Loucy (cell line): ENCODE data around the gene GRID2.

ENCODE experiments used
- EZH2phosphoT487 ChIP-seq: fragments of 200-600 bp; IDR thresholded peaks from 2 replicates; pipeline ENCODE4 v1.6.1; 2018; ENCODE audit warnings: antibody characterized with exemption, mild to moderate bottlenecking, moderate library complexity, borderline replicate concordance
- TF ChIP-seq, protein P1 (sequence below): fragments of 200-600 bp; sonication (generic); conservative IDR thresholded peaks from 2 replicates; pipeline ENCODE4 v1.5.1; 2014; ENCODE audit warnings: mild to moderate bottlenecking, antibody characterized with exemption, low read length

DNA sequence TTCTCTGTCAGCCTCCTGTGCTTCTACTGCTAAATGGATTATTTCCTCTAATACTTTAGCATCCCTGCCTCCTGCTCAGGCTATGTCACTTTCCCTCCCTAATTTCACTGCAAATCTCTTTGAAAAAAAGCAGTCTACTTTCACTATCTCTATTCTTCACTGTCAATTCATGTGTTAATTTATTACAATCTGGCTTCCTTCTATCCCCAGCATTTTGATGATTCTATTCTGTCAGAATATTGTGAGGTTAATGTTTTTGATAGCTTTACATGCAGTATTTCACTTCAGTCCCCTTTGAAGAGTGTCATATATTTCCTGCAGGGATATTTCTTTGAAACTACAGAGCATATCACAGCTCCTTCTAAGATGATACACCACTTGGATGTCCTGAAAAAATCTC is 203.2 kb downstream of the GRID2 start:
- TF ChIP-seq, protein P1, sequence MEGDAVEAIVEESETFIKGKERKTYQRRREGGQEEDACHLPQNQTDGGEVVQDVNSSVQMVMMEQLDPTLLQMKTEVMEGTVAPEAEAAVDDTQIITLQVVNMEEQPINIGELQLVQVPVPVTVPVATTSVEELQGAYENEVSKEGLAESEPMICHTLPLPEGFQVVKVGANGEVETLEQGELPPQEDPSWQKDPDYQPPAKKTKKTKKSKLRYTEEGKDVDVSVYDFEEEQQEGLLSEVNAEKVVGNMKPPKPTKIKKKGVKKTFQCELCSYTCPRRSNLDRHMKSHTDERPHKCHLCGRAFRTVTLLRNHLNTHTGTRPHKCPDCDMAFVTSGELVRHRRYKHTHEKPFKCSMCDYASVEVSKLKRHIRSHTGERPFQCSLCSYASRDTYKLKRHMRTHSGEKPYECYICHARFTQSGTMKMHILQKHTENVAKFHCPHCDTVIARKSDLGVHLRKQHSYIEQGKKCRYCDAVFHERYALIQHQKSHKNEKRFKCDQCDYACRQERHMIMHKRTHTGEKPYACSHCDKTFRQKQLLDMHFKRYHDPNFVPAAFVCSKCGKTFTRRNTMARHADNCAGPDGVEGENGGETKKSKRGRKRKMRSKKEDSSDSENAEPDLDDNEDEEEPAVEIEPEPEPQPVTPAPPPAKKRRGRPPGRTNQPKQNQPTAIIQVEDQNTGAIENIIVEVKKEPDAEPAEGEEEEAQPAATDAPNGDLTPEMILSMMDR: no peak
- TF ChIP-seq EZH2phosphoT487: no peak
